GM18499 (cell line): Measurements from ENCODE around the gene TLCD3B.

Source experiments
- ATAC-seq: cut with Tn5 transposase; IDR thresholded peaks from one replicate; pipeline ENCODE4 v1.9.1; 2021; ENCODE audit warnings: moderate number of reproducible peaks; ENCODE audit not compliant: insufficient read depth, unreplicated experiment

TLCD3B gene

DNA sequence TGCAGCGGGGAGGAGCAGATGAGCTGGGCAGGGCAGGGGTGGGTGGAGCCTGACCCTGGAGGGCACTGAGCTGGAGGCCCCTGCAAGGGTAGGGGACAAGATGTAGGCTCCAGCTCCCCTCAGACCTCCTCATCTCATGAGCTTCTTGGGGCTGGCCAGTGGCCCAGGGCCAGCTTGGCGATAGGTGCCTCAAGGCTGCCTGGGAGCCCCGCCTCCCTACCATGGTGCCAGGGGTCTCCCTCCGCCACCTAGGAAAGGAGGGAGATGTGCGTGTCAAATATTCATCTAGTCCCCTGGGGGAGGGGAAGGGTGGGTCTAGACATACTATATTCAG lies 39.5 kb downstream of the TLCD3B start:
- no peak for ATAC-seq

DNA sequence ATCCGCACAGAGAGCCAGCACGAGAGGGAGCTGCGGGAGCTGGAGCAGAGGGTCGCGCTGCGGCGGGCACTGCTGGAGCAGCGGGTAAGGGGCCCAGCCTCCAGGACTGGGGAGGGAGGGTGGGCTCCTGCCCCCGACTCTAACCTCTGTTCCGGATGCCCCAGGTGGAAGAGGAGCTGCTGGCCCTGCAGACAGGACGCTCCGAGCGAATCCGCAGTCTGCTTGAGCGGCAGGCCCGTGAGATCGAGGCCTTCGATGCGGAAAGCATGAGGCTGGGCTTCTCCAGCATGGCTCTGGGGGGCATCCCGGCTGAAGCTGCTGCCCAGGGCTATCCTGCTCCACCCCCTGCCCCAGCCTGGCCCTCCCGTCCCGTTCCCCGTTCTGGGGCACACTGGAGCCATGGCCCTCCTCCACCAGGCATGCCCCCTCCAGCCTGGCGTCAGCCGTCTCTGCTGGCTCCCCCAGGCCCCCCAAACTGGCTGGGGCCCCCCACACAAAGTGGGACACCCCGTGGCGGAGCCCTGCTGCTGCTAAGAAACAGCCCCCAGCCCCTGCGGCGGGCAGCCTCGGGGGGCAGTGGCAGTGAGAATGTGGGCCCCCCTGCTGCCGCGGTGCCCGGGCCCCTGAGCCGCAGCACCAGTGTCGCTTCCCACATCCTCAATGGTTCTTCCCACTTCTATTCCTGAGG lies 40.0 kb downstream of the TLCD3B start:
- no peak for ATAC-seq

DNA sequence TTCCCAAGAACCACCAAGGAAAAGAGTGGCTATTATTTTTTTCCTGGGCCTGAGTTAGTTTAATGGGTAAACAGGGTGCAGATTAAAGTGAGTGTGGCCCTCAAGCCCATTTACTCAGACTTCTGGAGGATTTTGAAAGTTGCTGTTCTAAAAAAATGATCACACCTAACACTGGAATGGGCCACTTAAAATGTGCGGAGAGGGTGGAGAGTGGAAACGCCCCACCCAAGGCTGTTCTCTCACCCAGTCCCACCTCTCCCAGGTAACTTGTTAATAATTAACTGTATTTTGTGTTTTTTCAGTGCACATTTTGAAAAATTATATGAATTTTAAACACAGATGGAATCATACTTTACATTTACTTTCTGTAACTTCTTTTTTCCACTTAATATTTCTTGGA lies 41.0 kb downstream of the TLCD3B start:
- no peak for ATAC-seq

DNA sequence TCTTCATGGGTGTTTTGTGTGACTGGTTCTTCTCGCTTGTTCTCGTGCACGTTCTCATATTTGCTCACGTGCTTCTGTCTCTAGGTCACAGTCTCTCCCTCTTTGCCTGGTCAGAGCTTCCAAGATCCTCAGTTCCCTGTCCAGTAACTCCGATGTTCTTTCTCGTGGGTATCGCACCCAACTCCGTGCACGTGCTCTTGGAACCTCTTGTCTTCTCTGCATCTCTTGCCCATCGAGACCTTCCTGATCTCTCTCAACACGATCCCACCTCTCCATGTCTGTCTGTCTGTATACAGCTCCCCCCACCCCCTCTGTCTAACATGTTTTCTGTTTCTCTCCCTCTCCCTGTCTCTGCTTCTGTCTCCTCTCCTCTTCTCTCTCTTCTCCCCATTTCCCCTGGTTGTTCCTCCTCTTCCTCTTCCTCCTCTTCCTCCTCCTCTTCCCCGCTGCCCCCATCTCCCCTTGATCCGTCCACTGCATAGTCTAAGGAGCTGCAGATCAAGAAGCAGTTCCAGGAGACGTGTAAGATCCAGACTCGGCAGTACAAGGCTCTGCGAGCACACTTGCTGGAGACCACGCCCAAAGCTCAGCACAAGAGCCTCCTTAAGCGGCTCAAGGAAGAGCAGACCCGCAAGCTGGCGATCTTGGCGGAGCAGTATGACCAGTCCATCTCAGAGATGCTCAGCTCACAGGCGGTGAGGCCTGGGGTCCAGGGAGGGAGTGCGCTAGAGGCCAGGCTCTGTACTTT lies 41.8 kb downstream of the TLCD3B start:
- no peak for ATAC-seq

DNA sequence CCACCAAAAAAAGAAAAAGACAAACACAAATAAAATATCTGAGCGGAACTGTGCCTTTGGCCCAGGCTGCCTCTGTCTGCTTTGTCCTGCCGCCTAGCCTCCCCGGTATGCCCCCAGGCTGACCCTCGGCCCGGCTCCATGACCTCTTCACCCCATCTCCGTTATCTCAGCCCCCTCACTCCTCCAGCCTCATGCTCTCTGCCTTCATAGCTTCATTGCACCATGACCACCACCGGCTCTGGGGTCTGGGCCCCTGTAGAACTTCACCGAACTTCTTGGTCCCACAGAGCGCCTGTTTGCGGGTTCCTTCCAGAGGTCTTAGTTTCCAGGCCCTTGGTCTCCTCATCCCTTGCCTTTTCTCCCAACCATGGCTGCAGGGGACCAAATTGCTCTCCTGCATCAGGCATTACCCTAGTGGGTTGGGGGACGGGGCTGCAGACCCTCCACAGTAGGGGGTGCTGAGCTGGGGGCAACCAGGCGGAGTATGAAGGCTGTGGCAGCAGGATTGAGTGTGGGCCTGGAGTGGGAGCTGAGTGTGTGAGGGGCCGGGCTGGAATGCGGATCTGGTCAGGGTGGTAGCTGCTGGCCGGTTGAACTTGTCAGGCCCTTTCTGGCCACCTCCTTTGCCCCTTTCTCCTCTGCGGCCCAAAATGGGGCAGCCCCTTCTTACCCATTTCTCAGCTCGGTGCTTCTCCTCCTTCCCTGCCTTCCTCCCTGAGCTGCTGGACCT lies 42.6 kb downstream of the TLCD3B start:
- ATAC-seq, result no peak

DNA sequence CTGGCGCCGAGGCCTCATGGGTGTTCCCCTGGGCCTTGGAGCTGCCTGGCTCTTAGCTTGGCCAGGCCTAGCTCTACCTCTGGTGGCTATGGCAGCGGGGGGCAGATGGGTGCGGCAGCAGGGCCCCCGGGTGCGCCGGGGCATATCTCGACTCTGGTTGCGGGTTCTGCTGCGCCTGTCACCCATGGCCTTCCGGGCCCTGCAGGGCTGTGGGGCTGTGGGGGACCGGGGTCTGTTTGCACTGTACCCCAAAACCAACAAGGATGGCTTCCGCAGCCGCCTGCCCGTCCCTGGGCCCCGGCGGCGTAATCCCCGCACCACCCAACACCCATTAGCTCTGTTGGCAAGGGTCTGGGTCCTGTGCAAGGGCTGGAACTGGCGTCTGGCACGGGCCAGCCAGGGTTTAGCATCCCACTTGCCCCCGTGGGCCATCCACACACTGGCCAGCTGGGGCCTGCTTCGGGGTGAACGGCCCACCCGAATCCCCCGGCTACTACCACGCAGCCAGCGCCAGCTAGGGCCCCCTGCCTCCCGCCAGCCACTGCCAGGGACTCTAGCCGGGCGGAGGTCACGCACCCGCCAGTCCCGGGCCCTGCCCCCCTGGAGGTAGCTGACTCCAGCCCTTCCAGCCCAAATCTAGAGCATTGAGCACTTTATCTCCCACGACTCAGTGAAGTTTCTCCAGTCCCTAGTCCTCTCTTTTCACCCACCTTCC lies 43.5 kb downstream of the TLCD3B start:
- ATAC-seq, result no peak

DNA sequence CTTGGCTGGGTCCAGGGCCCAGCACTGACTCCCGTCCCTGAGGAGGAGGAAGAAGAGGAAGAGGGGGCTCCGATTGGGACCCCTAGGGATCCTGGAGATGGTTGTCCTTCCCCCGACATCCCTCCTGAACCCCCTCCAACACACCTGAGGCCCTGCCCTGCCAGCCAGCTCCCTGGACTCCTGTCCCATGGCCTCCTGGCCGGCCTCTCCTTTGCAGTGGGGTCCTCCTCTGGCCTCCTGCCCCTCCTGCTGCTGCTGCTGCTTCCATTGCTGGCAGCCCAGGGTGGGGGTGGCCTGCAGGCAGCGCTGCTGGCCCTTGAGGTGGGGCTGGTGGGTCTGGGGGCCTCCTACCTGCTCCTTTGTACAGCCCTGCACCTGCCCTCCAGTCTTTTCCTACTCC lies 44.1 kb downstream of the TLCD3B start:
- ATAC-seq, result no peak

DNA sequence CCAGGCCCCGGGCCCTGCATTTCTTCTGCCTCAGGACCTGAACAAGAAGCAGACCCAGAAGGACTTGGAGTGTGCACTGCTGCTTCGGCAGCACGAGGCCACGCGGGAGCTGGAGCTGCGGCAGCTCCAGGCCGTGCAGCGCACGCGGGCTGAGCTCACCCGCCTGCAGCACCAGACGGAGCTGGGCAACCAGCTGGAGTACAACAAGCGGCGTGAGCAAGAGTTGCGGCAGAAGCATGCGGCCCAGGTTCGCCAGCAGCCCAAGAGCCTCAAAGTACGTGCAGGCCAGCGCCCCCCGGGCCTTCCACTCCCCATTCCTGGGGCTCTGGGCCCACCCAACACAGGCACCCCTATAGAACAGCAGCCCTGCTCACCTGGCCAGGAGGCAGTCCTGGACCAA lies 44.8 kb downstream of the TLCD3B start:
- ATAC-seq, result no peak

DNA sequence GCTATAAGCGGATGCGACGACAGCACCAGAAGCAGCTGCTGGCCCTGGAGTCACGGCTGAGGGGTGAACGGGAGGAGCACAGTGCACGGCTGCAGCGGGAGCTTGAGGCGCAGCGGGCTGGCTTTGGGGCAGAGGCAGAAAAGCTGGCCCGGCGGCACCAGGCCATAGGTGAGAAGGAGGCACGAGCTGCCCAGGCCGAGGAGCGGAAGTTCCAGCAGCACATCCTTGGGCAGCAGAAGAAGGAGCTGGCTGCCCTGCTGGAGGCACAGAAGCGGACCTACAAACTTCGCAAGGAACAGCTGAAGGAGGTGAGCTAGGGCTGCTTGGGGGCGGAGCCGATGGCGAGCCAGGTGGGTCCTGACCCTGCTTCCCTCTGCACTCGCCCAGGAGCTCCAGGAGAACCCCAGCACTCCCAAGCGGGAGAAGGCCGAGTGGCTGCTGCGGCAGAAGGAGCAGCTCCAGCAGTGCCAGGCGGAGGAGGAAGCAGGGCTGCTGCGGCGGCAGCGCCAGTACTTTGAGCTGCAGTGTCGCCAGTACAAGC lies 45.7 kb downstream of the TLCD3B start:
- no peak for ATAC-seq

DNA sequence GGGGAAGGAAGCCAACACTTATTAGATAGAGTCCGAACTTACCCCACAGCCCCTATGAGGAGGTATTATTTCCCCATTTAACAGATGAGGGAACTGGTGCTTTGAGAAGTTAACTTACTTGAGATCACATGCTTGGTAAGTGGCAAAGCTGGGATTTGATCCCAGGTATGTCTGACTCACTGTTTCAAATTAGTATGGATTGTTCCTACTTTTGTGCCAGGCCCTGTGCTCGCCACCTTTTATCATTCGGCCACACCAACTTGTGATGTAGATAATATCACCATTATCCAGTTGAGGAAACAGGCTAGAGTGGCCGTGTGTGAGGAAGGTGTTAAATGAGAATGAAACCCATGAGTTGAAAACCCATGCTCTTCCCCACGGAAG lies 46.3 kb downstream of the TLCD3B start:
- ATAC-seq, result no peak

DNA sequence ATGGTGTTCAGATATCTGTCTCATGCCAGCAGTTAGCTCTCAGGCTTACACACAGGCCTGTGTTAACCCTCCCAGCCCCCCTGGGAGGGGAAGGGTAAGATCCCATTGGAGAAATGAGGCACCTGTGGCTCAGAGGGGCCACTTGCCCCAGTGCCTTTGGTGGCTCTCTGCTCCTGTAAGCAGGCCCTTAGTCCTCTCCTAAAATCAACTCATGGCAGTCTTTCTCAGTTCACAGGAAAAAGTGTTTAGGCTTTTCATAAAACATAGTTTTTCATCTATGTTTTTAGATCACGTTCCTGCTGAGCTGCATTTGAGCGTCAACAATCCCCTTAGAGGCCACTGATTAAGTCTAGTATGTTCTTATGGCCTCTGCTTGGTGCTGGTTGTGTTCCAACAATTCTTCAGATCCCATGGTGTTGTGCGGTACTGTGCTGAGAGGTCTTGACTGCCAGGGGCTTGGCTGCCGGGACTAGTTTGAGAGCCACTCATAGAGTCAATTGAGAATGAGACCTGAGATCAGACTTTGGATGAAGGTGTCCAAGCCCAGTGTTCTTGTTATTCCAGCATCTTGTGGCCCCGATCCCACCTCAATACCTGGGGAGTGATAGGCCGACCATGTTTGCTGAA lies 46.8 kb downstream of the TLCD3B start:
- ATAC-seq, result no peak

DNA sequence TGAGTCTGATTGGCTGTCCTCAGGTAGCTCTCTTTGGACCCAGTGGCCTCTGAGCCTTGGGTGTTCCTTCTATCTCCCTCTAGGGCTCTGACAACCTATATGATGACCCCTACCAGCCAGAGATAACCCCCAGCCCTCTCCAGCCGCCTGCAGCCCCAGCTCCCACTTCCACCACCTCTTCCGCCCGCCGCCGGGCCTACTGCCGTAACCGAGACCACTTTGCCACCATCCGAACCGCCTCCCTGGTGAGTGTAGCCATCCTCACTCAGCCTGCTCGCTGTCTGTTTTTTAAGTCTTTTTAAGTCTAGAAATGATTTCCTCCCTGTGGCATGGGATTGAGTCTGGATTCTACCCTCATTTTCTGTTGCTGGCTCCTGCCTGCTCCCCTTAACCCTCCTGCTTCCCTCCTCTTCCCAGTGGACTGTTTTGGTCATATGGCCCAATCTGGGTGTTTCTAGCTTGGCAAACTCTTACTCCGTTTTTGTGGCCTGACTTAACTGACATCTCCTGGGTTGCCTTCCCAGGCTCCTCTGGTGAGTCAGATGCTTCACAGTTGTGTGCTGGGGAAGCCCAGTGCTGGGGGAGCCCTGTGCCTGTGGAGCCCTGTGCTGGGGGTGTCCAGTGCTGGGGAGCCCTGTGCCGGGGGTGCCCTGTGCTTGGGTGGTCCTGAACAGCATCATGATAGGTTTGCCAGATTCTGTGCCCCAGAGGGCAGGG lies 47.5 kb downstream of the TLCD3B start:
- ATAC-seq, result no peak

DNA sequence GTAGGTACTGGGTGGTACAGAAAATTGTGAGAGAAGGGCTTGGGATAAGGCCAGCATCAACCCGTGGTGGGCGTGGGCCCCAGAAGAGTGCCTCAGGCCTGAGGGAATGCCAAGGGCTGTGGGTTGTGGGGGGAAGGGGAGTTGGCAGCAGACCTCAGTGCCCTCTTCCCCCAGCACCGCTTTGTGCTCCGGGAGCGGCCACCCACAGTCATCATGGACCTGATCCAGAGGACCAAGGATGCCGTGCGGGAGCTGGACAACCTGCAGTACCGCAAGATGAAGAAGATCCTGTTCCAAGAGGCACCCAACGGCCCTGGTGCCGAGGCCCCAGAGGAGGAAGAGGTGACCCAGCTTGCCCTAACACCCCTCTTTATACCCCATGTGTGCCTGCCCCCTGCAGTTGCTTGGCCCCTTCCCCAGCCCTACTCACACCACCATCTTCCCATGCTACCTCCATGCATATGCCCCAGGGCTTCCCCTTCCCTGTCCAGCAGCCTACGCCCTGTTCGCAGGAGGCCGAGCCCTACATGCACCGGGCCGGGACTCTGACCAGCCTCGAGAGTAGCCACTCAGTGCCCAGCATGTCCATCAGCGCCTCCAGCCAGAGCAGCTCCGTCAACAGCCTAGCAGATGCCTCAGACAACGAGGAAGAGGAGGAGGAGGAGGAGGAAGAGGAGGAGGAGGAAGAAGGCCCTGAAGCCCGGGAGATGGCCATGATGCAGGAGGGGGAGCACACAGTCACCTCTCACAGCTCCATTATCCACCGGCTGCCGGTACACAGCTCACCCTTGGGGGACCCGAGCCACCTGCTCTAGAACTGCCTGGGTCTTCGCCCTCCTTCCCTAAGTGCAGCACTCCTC lies 48.3 kb downstream of the TLCD3B start:
- ATAC-seq, result no peak

DNA sequence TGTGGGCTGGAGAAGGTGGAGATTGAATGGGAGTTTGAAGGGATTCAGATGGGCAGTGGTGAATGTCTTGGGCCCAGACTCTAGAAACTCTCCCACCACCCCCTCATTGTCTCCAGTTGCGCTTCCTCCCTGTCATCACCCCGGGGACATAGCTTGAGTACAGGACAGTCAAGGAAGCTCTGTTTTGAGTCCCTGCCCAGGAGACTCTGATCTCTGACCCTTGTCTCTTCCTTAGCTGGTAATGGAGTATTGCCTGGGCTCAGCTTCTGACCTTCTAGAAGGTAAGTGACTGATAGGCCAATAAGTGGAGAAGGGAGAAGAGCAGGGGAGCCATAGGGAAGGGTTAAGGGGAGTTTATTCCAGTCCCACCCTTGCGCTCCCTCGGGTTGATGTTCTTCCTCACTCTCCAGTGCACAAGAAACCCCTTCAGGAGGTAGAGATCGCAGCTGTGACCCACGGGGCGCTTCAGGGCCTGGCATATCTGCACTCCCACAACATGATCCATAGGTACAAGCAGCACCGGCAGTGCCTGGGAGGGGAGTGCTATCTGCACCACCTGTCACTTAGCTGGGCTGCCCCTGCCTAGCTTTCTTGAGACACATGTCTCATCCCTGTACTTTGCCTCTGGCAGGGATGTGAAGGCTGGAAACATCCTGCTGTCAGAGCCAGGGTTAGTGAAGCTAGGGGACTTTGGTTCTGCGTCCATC lies 52.4 kb downstream of the TLCD3B start:
- ATAC-seq, result no peak

DNA sequence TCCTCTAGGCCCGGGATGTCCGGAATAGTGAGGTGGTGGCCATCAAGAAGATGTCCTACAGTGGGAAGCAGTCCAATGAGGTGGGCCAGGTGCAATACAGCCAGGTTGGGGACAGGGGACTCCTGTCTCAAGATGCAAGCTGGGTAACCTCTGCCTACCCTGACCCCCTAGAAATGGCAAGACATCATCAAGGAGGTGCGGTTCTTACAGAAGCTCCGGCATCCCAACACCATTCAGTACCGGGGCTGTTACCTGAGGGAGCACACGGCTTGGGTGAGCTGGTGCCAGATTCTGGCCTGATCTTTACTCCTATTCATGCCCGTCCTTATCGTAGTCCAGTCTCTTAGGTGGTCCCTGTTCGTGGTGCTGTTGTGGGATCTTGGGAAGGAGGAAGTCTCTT lies 53.0 kb downstream of the TLCD3B start:
- ATAC-seq, result no peak

DNA sequence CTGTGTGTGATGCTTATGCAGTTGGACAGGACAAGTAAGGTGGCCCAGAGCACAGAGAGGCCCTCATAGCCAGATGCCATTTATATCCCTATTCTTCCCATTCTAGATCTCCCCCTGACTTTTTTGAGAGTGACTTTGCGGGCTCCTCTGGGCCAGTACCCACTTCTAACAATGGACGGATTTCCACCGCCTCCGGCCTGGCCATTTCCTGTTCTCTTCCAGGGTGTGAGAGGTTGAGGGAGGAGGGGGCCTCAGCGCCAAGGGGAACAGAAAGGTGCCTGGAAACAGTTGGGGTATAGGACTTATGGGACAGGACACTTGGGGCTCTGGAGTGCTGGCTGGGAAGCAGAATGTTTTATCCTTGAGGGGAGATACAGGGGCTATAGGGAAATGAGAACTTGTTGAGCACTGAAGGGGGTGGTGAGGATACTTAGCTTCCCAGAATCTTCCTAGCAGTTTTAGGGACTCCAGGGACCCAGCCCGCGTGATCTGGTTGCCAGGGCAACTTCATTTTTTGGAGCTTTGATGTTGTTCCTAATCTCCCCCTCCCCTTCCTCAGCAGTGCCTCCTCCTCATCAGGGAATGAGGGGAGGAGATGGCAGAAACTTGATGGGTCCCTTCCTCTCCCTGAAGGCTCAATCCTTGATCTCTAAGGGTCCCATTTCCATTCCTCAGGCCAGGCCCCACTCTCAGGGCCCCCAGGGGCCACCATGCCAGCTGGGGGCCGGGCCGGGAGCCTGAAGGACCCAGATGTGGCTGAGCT lies 53.8 kb downstream of the TLCD3B start:
- ATAC-seq, result no peak

DNA sequence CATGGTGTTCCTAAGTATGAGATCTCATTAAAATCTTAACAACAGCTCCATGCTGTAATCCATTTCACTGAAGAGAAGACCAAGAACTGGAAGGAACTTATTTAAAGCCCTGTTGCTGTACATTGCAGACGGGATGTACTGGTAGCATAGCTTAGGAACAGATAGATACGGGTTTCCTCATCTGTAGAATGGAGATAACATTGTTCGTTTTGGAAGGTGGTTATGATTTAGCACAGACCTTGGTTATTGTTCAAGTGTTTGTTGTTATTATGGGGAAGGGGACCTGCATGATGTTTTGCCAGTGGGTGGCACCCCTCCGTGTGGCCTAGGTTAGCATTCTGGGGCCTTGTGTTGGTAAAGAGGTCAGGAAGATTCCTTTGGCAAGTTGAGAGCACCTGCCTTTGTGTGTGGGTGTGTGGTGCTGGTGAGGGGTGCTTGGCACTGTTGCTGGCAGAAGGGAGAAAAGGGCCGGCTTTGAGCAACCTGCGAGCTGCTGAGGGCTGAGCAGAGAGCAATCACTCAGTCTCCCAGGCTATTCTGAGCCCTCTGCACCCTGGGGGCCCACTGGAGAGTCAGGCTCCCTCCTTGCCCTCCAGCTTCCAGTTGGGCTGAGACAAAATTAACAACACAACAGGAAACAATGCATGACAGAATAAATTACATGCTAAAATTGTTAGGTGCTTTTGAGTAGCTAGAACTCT lies 55.1 kb downstream of the TLCD3B start:
- ATAC-seq, result no peak
